Stomach (tissue), 4 donors: Measurements from ENCODE around the gene IL22RA2.
"Not testable (repeated sequence)": the region's sequence is repeated elsewhere in the genome, so short reads cannot be mapped to it uniquely, and the experiment has no call there.

Experiments
- CTCF ChIP-seq, 7 experiments: fragments of 450-650 bp in 4 of 7; fragments of 200-600 bp in 3 of 7; sonication (generic) in 3 of 7; IDR thresholded peaks; one replicate each; pipeline ENCODE4 v1.5.1; 2016 to 2019; ENCODE audit warnings: antibody characterized with exemption in 7 of 7, control low read depth in 2 of 7, mild to moderate bottlenecking in 1 of 7
- POLR2A ChIP-seq, 4 donors: fragments of 450-650 bp; IDR thresholded peaks; one replicate each; pipeline ENCODE4 v1.6.1; 2016; ENCODE audit warnings: antibody characterized with exemption in 4 of 4, control low read depth in 2 of 4, mild to moderate bottlenecking in 1 of 4, moderate library complexity in 1 of 4

GRCh38 chr6:137107047-137107766 lies 66.2 kb downstream of the IL22RA2 start:
- not testable (repeated sequence) for TF ChIP-seq CTCF, POLR2A (IDR thresholded peaks at IDR 0.05)
